COLO668 (cell line): ENCODE results near the gene EPHB2.

Source experiments
- DNase-seq: peaks from one replicate; lab custom pipeline; 2025; ENCODE audit not compliant: unreplicated experiment; lab: John Stamatoyannopoulos, UW

EPHB2 gene

GRCh38 chr1:22877112-22877915 lies 166.7 kb downstream of the EPHB2 start:
- no peak for DNase-seq

GRCh38 chr1:22877980-22878379 lies 167.3 kb downstream of the EPHB2 start:
- no peak for DNase-seq

- DNase-seq = no peak
These were observed 168.0 kb downstream of the EPHB2 start for GRCh38 chr1:22878626-22879025.

GRCh38 chr1:22879445-22879844 lies 168.8 kb downstream of the EPHB2 start:
- no peak for DNase-seq

- DNase-seq = no peak
These were observed 169.5 kb downstream of the EPHB2 start for GRCh38 chr1:22880174-22880601.

- DNase-seq = no peak
These were observed 172.8 kb downstream of the EPHB2 start for GRCh38 chr1:22883406-22883805.

- no peak for DNase-seq
These were observed 174.3 kb downstream of the EPHB2 start for GRCh38 chr1:22884806-22885530.

GRCh38 chr1:22886211-22886610 lies 175.6 kb downstream of the EPHB2 start:
- DNase-seq = no peak

GRCh38 chr1:22887491-22887890 lies 176.9 kb downstream of the EPHB2 start:
- no peak for DNase-seq

GRCh38 chr1:22888320-22889075 lies 177.9 kb downstream of the EPHB2 start:
- DNase-seq = no peak

GRCh38 chr1:22889213-22889827 lies 178.7 kb downstream of the EPHB2 start:
- DNase-seq = peak; percentile 23

GRCh38 chr1:22892789-22893188 lies 182.2 kb downstream of the EPHB2 start:
- no peak for DNase-seq

GRCh38 chr1:22893292-22893691 lies 182.7 kb downstream of the EPHB2 start:
- DNase-seq = no peak

GRCh38 chr1:22895357-22895756 lies 184.7 kb downstream of the EPHB2 start:
- DNase-seq = no peak

- no peak for DNase-seq
These were observed 185.5 kb downstream of the EPHB2 start for GRCh38 chr1:22896184-22896583.

GRCh38 chr1:22900451-22900850 lies 189.8 kb downstream of the EPHB2 start:
- DNase-seq = no peak

- no peak for DNase-seq
These were observed 192.5 kb downstream of the EPHB2 start for GRCh38 chr1:22903113-22903512.

GRCh38 chr1:22906968-22907367 lies 196.3 kb downstream of the EPHB2 start:
- DNase-seq = no peak

- no peak for DNase-seq
These were observed 196.9 kb downstream of the EPHB2 start for GRCh38 chr1:22907528-22907927.

GRCh38 chr1:22908880-22909426 lies 198.3 kb downstream of the EPHB2 start:
- DNase-seq = no peak

- DNase-seq = no peak
These were observed 199.6 kb downstream of the EPHB2 start for GRCh38 chr1:22910286-22910685.
